NCI-H82 treated with DMSO at 0.1 percent for 48 hours (cell line): ENCODE results near the gene SLCO3A1.
"Not testable (repeated sequence)": the region's sequence is repeated elsewhere in the genome, so short reads cannot be mapped to it uniquely, and the experiment has no call there.

ENCODE experiments used
- DNase-seq: peaks from one replicate; lab custom pipeline; 2025; ENCODE audit not compliant: unreplicated experiment; lab: John Stamatoyannopoulos, UW

Gene SLCO3A1

GRCh38 chr15:91961357-91961756 is 107.8 kb downstream of the SLCO3A1 start:
- no peak for DNase-seq

DNA sequence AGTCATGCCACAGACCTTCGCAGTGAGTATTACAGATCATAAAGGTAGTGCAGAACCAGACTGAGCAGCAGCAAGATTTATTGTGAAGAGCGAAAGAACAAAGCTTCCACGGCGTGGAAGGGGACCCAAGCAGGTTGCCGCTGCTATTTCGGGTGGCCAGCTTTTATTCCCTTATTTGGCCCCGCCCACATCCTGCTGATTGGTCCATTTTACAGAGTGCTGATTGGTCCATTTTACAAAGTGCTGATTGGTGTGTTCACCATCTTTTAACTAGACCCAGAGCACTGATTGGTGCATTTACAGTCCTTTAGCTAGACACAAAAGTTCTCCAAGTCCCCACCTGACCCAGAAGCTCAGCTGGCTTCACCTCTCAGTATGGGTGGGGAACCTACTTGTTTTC is 110.2 kb downstream of the SLCO3A1 start:
- not testable (repeated sequence) for DNase-seq

- DNase-seq = no peak
These were observed 112.1 kb downstream of the SLCO3A1 start for GRCh38 chr15:91965501-91966193.

- DNase-seq = no peak
These were observed 112.7 kb downstream of the SLCO3A1 start for GRCh38 chr15:91966194-91966552.

GRCh38 chr15:91967935-91968606 is 114.6 kb downstream of the SLCO3A1 start:
- no peak for DNase-seq

DNA sequence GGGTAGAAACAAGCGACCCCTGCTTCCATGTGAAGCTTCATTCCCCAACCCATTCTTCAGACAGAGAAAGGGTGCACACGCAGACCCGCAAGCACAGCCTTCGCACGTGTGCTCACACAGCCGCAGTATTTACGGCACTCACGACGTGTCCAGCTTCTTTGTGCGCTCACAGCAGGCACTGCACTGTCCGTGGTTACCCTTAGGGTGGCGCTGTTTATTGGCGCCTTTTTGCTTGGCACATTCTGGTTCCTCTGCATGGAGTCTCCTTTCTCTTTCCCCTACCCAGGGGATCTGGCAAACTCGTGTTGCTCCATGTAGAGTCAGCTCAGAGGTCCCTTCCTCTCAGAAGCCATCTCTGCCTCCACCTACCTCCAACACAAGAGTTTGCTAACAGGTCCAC is 115.1 kb downstream of the SLCO3A1 start:
- DNase-seq = no peak

DNA sequence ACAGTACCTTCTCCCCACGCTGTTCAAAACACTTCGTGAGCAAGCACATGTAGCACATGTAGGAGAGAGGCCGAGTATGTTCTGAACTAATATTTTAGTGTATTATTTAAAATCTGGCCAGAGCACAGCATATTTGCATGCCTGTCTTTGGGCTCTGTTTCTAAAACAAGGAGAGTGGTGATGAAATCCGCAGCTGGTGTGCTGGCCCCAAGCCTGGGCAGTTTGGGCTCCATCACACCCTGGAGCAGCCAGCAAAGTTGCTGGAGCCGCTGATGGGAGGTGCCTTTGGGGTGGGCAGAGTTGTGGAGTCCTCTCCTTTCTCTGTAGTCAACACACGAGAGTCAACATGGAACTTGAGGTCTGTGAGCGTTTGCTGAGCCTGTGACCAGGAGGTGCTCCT is 116.6 kb downstream of the SLCO3A1 start:
- no peak for DNase-seq

DNA sequence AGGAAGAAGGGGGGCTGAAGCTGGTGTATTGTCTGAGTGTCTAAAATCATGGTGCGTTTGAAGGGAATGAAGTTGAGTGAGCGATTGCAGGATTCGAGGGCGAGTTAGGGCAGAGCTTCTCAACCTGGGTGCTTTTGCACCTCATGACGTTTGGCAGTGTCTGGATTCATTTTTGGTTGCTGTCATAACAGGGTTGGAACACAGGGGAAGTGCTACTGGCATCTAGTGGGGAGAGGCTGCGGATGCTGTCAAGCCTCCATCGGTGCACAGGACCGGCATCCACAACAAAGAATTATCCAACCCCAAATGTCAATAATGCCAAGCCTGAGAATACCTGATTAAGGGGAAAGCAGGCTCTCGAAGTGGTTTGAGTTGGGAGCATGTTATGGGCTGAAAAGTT is 120.0 kb downstream of the SLCO3A1 start:
- no peak for DNase-seq

GRCh38 chr15:91974321-91974720 is 120.8 kb downstream of the SLCO3A1 start:
- no peak for DNase-seq

- DNase-seq = no peak
These were observed 121.9 kb downstream of the SLCO3A1 start for GRCh38 chr15:91975241-91975978.

- DNase-seq = no peak
These were observed 123.5 kb downstream of the SLCO3A1 start for GRCh38 chr15:91976966-91977365.

- DNase-seq = no peak
These were observed 127.2 kb downstream of the SLCO3A1 start for GRCh38 chr15:91980502-91981267.

DNA sequence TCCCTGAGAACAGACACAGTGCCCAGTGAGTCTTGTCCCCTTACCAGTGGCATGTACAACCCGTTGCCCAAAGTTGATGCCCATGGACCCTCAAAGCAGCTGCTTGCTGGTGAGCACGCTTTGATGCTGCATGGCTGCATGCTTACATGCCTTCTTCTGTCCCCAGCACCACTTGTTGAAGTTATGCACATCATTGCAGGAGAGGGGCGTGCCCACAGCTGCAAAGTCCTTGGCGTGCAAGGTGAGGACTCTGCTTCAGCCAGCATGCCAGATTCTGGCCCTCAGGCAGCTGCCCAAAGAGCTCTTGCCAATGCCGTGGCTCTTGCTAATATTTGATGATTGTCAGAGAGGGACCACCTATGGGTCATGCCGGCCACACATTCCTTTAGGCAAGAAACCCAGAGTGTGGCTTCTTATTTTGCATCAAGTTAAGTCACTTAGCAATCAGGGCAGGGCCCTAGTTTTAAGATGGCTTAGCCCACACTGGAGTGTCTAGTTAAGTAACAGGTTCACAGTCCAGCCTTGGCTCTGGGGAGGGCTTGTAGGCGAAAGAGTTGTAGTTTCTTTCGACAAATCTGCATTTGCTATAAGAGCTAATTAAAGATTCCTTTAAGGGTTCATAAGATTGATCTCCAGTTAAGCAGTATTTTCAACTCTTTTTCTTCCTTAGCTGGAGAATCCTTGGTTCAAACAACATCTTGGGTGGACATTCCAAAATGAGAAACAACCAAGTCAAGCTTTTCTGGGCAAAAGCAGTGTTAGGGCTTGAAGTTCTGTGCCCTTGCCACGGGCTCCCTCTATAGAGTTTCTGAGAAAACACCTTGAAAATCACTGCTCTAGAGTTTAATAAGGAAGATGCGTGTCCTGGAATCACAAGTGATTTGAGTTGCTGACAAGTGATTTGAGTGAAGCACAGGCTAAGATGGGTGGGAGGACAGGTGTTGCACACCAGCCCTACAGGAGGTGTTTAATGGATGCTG is 128.6 kb downstream of the SLCO3A1 start:
- no peak for DNase-seq

DNA sequence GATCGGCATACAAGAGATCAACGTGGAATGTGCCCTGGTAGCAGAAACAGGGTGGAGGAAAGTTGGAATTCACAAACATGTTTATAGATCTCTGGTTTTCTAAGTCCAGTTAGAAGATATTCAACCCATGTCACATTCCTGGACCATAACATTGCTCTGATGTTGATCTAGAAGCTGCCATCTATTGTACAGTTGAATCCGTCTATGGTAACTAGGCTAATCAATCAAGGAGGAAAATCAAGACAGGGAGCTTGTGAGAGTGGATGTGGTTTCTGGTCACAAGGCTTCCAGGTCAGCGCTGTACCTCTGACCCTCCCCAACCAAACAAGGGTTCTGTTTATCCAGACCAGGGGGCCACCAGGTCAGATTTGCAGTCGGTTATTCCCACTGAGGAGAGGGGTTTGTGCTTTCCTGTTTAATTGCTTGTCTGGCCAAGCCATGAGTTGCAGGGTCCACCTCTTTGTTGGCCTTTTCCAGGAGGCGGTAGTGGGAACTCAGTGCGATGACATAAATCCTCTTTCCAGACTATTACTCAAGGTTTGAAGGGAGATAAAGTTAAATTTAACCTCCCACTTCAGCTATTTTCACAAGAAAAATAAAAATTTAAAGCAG is 130.3 kb downstream of the SLCO3A1 start:
- DNase-seq = no peak

DNA sequence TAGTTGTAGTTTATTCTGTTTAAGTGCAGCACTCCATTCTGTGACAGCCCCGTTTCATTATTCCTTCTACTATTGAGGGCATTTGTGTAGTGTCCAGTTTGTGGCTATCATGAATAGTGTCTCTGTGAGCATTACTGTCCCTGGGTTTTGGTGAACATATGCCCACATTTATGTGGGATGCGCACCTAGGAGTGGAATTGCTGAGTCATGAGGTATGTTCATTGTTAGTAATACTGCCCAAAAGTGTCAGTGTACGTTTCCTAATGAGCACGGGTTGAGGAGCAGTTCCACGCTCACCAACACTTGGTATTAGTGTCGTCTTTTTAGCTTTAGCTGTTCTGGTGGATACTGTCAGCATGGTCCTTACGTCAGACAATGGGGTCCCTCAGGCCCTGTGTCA is 131.8 kb downstream of the SLCO3A1 start:
- DNase-seq = no peak

DNA sequence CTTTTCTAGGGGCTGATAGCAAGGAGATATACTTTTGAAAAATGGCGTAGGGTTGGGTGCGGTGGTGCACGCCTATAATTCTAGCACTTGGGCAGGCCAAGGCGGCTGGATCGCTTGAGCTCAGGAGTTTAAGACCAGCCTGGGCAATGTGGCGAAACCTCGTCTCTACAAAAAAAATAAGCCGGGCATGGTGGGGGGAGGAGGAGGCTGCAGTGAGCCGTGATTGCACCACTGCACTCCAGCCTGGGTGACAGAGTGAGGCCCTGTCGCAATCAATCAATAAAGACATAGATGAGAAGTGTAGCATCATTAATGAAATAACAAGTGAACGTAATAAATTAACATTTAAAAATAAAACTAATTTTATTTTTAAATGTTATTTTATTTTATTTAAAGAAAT is 134.6 kb downstream of the SLCO3A1 start:
- DNase-seq = no peak

DNA sequence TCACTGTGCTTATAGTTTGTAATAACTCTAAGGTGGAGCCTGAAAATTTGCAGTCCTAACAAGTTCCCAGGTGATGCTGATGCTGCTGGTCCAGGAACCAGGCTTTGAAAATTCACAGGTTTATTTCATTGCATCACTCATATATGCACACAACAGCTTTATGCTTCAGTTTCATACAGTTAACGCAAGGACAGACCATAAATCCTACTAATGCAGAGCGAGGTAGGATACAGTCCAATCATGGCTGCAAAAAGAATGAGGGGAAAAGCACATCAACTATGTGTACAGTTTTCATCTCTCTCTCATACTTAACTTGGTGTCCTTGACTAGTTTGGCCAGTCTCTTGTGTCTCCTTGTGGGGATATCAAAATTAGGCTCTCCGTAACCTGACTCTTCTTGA is 135.1 kb downstream of the SLCO3A1 start:
- no peak for DNase-seq

DNA sequence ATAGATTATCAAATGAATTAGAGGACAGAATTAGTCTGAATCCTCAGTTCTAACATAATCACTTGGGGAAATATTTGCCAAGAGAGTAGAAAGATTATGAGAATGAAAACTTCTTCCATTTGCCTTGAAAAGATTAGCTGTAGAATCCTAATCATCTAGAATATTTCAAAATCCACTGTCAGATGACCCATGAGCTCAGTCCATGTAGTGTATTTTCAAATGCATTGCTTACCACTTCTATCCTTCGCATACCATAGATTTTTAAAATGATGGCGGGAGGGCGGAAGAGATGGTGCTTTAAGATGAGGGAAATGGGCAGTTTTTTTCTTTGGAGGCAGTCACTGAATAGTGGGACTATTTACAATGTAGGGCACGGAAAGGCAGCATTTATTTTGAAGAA is 136.3 kb downstream of the SLCO3A1 start:
- DNase-seq = no peak

- no peak for DNase-seq
These were observed 139.4 kb downstream of the SLCO3A1 start for GRCh38 chr15:91992945-91993344.

GRCh38 chr15:91995146-91995545 is 141.6 kb downstream of the SLCO3A1 start:
- no peak for DNase-seq
